HFFc6 (cell line): ENCODE results near the gene DCTD. TPM values are rescaled to one million over a fixed set of nuclear protein-coding genes. Genes with fewer than 3 reads are reported as not detected.

Experiments
- DNase-seq: peaks from one replicate; pipeline ENCODE4 v3.0.0-alpha.2; 2018
- H3K27ac Mint-ChIP-seq: 2 replicates; pipeline ENCODE4 v1.8.0; 2020; ENCODE audit warnings: mild to moderate bottlenecking, mixed read lengths
- H3K27me3 Mint-ChIP-seq: 2 replicates; pipeline ENCODE4 v1.8.0; 2021; ENCODE audit warnings: mild to moderate bottlenecking, moderate library complexity, mixed read lengths; ENCODE audit not compliant: insufficient read depth
- H3K36me3 Mint-ChIP-seq: 2 replicates; pipeline ENCODE4 v1.8.0; 2021; ENCODE audit warnings: low read depth, mixed read lengths
- H3K4me1 Mint-ChIP-seq: 2 replicates; pipeline ENCODE4 v1.8.0; 2020; ENCODE audit warnings: low read depth, mixed read lengths
- H3K4me3 Mint-ChIP-seq: 2 replicates; pipeline ENCODE4 v1.8.0; 2020; ENCODE audit warnings: mild to moderate bottlenecking, moderate library complexity, mixed read lengths
- H3K9me3 Mint-ChIP-seq: 2 replicates; pipeline ENCODE4 v1.8.0; 2020; ENCODE audit warnings: mild to moderate bottlenecking, mixed read lengths
- CTCF ChIP-seq: fragments of 200-600 bp; sonication (generic); IDR thresholded peaks from 2 replicates; pipeline ENCODE4 v1.5.0; 2021; ENCODE audit warnings: antibody characterized with exemption, mild to moderate bottlenecking
- total RNA-seq, 6 experiments: library from RNA; stranded (reverse); fragmentation: NEBNext Ultra II Directional; extraction: Animal tissue kit (Norgen Biotek cat#: 25700); gene quantifications; 2 replicates in 1 of 6; 3 replicates in 5 of 6; pipeline ENCODE4 v1.2.3, GENCODE V29; 2021

Gene DCTD
- total RNA-seq, 6 experiments from 2014 or later, result 160 to 197 (median 171) TPM

GRCh38 chr4:182925298-182925757, 8.1 kb upstream of the DCTD start:
- TF ChIP-seq CTCF, result peak; percentile 71
- Mint-ChIP-seq H3K4me3 (no peak overlapping the region), H3K9me3 (no peaks in the 10 kb centered on the region), H3K27me3 (no peaks in the 10 kb centered on the region; the same call in 1 of the 2 replicates), H3K36me3 (no peaks in the 10 kb centered on the region), H3K4me1 (peaks cover 58% of the 10 kb centered on the region), H3K27ac (no peak overlapping the region)
- peak; percentile 36 for DNase-seq

GRCh38 chr4:182924497-182924896, 7.3 kb upstream of the DCTD start:
- no peaks in the 10 kb centered on the region for H3K36me3 Mint-ChIP-seq
- TF ChIP-seq CTCF, result no peak
- no peak for DNase-seq
- H3K27me3 Mint-ChIP-seq, result no peaks in the 10 kb centered on the region
- H3K27ac Mint-ChIP-seq, result no peak overlapping the region
- no peak overlapping the region for H3K4me3 Mint-ChIP-seq
- peaks cover 50% of the 10 kb centered on the region for H3K4me1 Mint-ChIP-seq
- H3K9me3 Mint-ChIP-seq, result no peaks in the 10 kb centered on the region

- no peaks in the 10 kb centered on the region for H3K9me3 Mint-ChIP-seq
- H3K4me3 Mint-ChIP-seq, result no peak overlapping the region
- no peaks in the 10 kb centered on the region for H3K27me3 Mint-ChIP-seq
- H3K4me1 Mint-ChIP-seq, result peaks cover 47% of the 10 kb centered on the region
- no peak for TF ChIP-seq CTCF
- DNase-seq, result no peak
- H3K27ac Mint-ChIP-seq, result no peak overlapping the region
- peaks cover 1% of the 10 kb centered on the region; the same call in 1 of the 2 replicates for H3K36me3 Mint-ChIP-seq
These were observed 6.7 kb upstream of the DCTD start for GRCh38 chr4:182923796-182924340.

GRCh38 chr4:182923366-182923765, 6.2 kb upstream of the DCTD start:
- H3K4me1 Mint-ChIP-seq, result peaks cover 47% of the 10 kb centered on the region
- H3K36me3 Mint-ChIP-seq, result peaks cover 4% of the 10 kb centered on the region; the same call in 1 of the 2 replicates
- H3K27ac Mint-ChIP-seq, result no peak overlapping the region
- no peak for TF ChIP-seq CTCF
- no peaks in the 10 kb centered on the region for H3K9me3 Mint-ChIP-seq
- no peak overlapping the region for H3K4me3 Mint-ChIP-seq
- H3K27me3 Mint-ChIP-seq, result no peaks in the 10 kb centered on the region
- no peak for DNase-seq

GRCh38 chr4:182922501-182923284, 5.5 kb upstream of the DCTD start:
- H3K27ac Mint-ChIP-seq, result no peak overlapping the region
- no peaks in the 10 kb centered on the region for H3K9me3 Mint-ChIP-seq
- TF ChIP-seq CTCF, result no peak
- H3K27me3 Mint-ChIP-seq, result no peaks in the 10 kb centered on the region
- no peak overlapping the region for H3K4me3 Mint-ChIP-seq
- H3K36me3 Mint-ChIP-seq, result peaks cover 4% of the 10 kb centered on the region; the same call in 1 of the 2 replicates
- H3K4me1 Mint-ChIP-seq, result peaks cover 46% of the 10 kb centered on the region
- DNase-seq, result no peak
